ENCODE measurements around the gene SLC41A2.

The SLC41A2 gene

GRCh38 chr12:104910196-104910840 lies 47.8 kb downstream of the SLC41A2 start (continued):
- TF ChIP-seq ZNF704 (tag by site-specific recombination; IDR thresholded peaks at IDR 0.05) (no peak), AEBP2 (tag by site-specific recombination; IDR thresholded peaks at IDR 0.05; ENCODE audit: borderline replicate concordance) (no peak), ZNF600 (tag by site-specific recombination; IDR thresholded peaks at IDR 0.05) (no peak)

- POLR2A ChIA-PET = no interaction called here
- H3K4me3 ChIP-seq (ENCODE audit: low read depth, low read length) = no peak overlapping the region
- TF ChIP-seq YY1 (tag by site-specific recombination; IDR thresholded peaks at IDR 0.05) (no peak), ZNF140 (tag by site-specific recombination; IDR thresholded peaks at IDR 0.05) (no peak), KLF16 (tag by site-specific recombination; IDR thresholded peaks at IDR 0.05) (no peak), ZNF19 (tag by site-specific recombination; IDR thresholded peaks at IDR 0.05; ENCODE audit: low read depth) (no peak), ZNF560 (tag by site-specific recombination; IDR thresholded peaks at IDR 0.05; ENCODE audit: borderline replicate concordance) (no peak), ZNF24 (tag by site-specific recombination; IDR thresholded peaks at IDR 0.05) (no peak), ZNF791 (tag by site-specific recombination; IDR thresholded peaks at IDR 0.05) (no peak), ZBTB21 (tag by site-specific recombination; IDR thresholded peaks at IDR 0.05) (no peak), ZNF423 (tag by site-specific recombination; IDR thresholded peaks at IDR 0.05) (no peak), ZNF112 (tag by site-specific recombination; IDR thresholded peaks at IDR 0.05) (no peak), TCF7L2 (IDR thresholded peaks at IDR 0.05; ENCODE audit: borderline replicate concordance, low read depth, low read length) (no peak), ZFP37 (tag by site-specific recombination; IDR thresholded peaks at IDR 0.05) (no peak), GLIS1 (tag by site-specific recombination; IDR thresholded peaks at IDR 0.05) (no peak), ZNF184 (tag by site-specific recombination; IDR thresholded peaks at IDR 0.05) (no peak), ZBTB17 (tag by site-specific recombination; IDR thresholded peaks at IDR 0.05) (no peak), ZNF391 (tag by site-specific recombination; IDR thresholded peaks at IDR 0.05; ENCODE audit: borderline replicate concordance, low read depth) (no peak), ZNF23 (tag by site-specific recombination; IDR thresholded peaks at IDR 0.05; ENCODE audit: borderline replicate concordance) (no peak)
- TF ChIP-seq, protein P1, sequence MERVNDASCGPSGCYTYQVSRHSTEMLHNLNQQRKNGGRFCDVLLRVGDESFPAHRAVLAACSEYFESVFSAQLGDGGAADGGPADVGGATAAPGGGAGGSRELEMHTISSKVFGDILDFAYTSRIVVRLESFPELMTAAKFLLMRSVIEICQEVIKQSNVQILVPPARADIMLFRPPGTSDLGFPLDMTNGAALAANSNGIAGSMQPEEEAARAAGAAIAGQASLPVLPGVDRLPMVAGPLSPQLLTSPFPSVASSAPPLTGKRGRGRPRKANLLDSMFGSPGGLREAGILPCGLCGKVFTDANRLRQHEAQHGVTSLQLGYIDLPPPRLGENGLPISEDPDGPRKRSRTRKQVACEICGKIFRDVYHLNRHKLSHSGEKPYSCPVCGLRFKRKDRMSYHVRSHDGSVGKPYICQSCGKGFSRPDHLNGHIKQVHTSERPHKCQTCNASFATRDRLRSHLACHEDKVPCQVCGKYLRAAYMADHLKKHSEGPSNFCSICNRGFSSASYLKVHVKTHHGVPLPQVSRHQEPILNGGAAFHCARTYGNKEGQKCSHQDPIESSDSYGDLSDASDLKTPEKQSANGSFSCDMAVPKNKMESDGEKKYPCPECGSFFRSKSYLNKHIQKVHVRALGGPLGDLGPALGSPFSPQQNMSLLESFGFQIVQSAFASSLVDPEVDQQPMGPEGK (tag by site-specific recombination; IDR thresholded peaks at IDR 0.05) = no peak
- TF ChIP-seq, protein P2, sequence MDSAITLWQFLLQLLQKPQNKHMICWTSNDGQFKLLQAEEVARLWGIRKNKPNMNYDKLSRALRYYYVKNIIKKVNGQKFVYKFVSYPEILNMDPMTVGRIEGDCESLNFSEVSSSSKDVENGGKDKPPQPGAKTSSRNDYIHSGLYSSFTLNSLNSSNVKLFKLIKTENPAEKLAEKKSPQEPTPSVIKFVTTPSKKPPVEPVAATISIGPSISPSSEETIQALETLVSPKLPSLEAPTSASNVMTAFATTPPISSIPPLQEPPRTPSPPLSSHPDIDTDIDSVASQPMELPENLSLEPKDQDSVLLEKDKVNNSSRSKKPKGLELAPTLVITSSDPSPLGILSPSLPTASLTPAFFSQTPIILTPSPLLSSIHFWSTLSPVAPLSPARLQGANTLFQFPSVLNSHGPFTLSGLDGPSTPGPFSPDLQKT (IDR thresholded peaks at IDR 0.05; ENCODE audit: borderline replicate concordance, low read depth, low read length) = no peak
- H3K27ac ChIP-seq (ENCODE audit: extremely low read depth, low read depth, low read length) = no peak overlapping the region
- H3K9me3 ChIP-seq (ENCODE audit: control insufficient read depth, insufficient read depth, low read depth, low read length) = no peaks in the 10 kb centered on the region
- CTCF ChIA-PET = interaction anchor here (2.2 kb wide), 1 partner anchor 528 kb away, joined by 4 read pairs; no protein-coding TSS in a partner anchor
- no peaks in the 10 kb centered on the region for H3K36me3 ChIP-seq (ENCODE audit: control insufficient read depth in 2 of 2, insufficient read depth in 1 of 2, low read length in 2 of 2)
- H3K4me1 ChIP-seq (ENCODE audit: control insufficient read depth, insufficient read depth, low read length) = no peaks in the 10 kb centered on the region
These were observed 48.3 kb downstream of the SLC41A2 start for GRCh38 chr12:104909761-104910160.

Data from HEK293 (cell line).